Mammary epithelial cell (primary cell): ENCODE results near the gene NUTF2.

Experiments
- EZH2 ChIP-seq: IDR thresholded peaks from 2 replicates; pipeline ENCODE4 v1.6.1; 2012; ENCODE audit warnings: low read length, inconsistent platforms, borderline replicate concordance
- TF ChIP-seq, protein P1 (sequence below), 2 donors: IDR thresholded peaks in 1 of 2; conservative IDR thresholded peaks in 1 of 2; 2 replicates each; pipeline ENCODE4 v1.5.1; 2011 to 2012; ENCODE audit warnings: inconsistent platforms in 2 of 2, low read length in 2 of 2, mild to moderate bottlenecking in 2 of 2, control low read depth in 1 of 2, low read depth in 1 of 2; ENCODE audit not compliant: insufficient read depth in 1 of 2; ENCODE audit errors: extremely low read depth in 1 of 2

DNA sequence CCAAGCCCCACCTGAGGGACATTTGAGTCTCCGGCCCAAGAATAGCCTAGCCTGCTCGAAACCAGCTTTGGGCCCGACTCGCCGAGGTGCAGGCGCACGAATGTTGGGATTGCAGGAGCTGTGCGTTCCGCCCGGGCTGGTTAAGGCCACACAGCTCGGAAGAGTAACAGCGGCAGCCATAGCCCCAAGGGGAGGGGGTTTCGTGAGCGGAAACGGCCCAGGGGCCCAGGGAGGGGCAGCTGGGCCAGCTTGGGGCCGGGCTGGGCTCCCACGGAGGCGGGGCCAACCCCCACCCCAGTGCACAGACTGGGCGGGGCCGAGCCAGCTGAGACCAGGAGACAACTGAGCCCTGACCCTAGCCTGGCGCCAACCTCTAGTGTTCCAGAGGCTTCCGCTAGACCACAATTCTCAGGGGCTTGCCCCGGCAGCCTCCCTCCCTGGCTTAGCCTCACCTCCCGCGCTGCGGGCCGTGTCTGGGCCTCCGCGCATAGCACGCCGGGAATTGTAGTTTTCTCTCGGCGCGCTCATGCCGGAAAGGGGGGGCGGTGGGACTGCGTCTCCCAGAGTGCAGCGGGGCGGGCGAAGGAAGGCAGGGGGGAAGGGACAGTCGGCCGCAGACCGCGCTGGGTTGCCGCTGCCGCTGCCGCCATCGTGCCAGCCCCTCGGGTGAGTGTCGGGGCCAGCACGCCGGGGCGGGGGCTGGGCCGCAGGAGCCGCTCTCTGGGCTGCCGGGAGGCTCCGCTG, at the start of gene NUTF2:
- TF ChIP-seq, protein P1, sequence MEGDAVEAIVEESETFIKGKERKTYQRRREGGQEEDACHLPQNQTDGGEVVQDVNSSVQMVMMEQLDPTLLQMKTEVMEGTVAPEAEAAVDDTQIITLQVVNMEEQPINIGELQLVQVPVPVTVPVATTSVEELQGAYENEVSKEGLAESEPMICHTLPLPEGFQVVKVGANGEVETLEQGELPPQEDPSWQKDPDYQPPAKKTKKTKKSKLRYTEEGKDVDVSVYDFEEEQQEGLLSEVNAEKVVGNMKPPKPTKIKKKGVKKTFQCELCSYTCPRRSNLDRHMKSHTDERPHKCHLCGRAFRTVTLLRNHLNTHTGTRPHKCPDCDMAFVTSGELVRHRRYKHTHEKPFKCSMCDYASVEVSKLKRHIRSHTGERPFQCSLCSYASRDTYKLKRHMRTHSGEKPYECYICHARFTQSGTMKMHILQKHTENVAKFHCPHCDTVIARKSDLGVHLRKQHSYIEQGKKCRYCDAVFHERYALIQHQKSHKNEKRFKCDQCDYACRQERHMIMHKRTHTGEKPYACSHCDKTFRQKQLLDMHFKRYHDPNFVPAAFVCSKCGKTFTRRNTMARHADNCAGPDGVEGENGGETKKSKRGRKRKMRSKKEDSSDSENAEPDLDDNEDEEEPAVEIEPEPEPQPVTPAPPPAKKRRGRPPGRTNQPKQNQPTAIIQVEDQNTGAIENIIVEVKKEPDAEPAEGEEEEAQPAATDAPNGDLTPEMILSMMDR (conservative IDR thresholded peaks at IDR 0.05 in 1 of 2, IDR thresholded peaks at IDR 0.05 in 1 of 2; ENCODE audit: extremely low read depth in 1 of 2, insufficient read depth in 1 of 2, low read depth in 1 of 2, low read length in 2 of 2): no peak
- TF ChIP-seq EZH2: no peak
